Transverse colon (tissue), 3 donors: Measurements from ENCODE around the gene SESN3.

Experiments
- POLR2A ChIP-seq: fragments of 450-650 bp; IDR thresholded peaks from one replicate; pipeline ENCODE4 v1.6.1; 2016; ENCODE audit warnings: antibody characterized with exemption, mild to moderate bottlenecking, moderate library complexity
- TF ChIP-seq, protein P1 (sequence below), 5 experiments: fragments of 200-600 bp in 3 of 5; fragments of 450-650 bp in 2 of 5; sonication (generic) in 3 of 5; IDR thresholded peaks; 1 replicate in 2 of 5; 2 replicates in 3 of 5; pipeline ENCODE4 v1.5.1; 2016 to 2017; ENCODE audit warnings: antibody characterized with exemption in 5 of 5, inconsistent platforms in 3 of 5, mild to moderate bottlenecking in 2 of 5, moderate library complexity in 1 of 5

DNA sequence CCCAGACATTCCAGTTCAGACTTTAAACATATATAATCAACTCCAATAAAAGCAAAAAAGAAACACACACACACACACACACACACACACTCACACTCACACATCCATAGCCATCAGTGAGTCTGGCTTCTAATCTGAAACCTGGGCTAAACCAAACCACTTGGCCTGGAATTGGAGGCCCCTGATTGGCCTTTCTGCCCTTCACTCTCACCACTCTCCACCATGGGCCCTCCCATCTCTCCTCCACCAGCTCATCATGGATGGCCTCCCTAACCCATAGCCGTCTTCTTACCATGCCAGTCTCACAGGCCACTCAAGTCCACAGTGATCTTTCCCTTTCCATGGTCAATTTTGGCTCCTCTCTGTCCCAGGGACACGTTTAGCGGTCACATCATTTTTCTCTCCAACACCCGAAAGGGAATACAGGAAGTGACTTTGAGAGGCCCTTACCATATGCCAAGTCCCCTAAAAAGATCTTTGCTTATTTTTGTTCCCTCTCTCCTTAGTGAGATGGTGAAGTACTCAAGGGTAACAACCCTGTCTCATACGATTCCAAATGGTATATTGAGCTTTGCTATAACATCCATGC lies 74.8 kb downstream of the SESN3 start:
- no peak for TF ChIP-seq POLR2A
- TF ChIP-seq, protein P1, sequence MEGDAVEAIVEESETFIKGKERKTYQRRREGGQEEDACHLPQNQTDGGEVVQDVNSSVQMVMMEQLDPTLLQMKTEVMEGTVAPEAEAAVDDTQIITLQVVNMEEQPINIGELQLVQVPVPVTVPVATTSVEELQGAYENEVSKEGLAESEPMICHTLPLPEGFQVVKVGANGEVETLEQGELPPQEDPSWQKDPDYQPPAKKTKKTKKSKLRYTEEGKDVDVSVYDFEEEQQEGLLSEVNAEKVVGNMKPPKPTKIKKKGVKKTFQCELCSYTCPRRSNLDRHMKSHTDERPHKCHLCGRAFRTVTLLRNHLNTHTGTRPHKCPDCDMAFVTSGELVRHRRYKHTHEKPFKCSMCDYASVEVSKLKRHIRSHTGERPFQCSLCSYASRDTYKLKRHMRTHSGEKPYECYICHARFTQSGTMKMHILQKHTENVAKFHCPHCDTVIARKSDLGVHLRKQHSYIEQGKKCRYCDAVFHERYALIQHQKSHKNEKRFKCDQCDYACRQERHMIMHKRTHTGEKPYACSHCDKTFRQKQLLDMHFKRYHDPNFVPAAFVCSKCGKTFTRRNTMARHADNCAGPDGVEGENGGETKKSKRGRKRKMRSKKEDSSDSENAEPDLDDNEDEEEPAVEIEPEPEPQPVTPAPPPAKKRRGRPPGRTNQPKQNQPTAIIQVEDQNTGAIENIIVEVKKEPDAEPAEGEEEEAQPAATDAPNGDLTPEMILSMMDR (IDR thresholded peaks at IDR 0.05): no peak
